Mesenchymal stem cell (in vitro differentiated cells and primary cell): Measurements from ENCODE around the gene IQSEC2.

Source experiments
- DNase-seq: peaks from one replicate; pipeline ENCODE4 v3.0.0-alpha.2; 2013
- H2AFZ ChIP-seq: one replicate; pipeline ENCODE4 v1.6.1; 2013; ENCODE audit warnings: low read depth, mild to moderate bottlenecking, control low read depth, inconsistent platforms, low read length, moderate library complexity
- H2AK5ac ChIP-seq: 2 replicates; pipeline ENCODE4 v1.6.1; 2013; ENCODE audit warnings: low read length, moderate library complexity, mild to moderate bottlenecking, inconsistent platforms; ENCODE audit not compliant: severe bottlenecking
- H2BK120ac ChIP-seq: one replicate; pipeline ENCODE4 v1.6.1; 2013; ENCODE audit warnings: low read depth, mild to moderate bottlenecking, inconsistent platforms, low read length, moderate library complexity
- H2BK12ac ChIP-seq, 2 experiments: one replicate each; pipeline ENCODE4 v1.6.1; 2013; ENCODE audit warnings: inconsistent platforms in 2 of 2, low read length in 2 of 2, mild to moderate bottlenecking in 2 of 2, moderate library complexity in 2 of 2, control low read depth in 1 of 2
- H2BK15ac ChIP-seq: one replicate; pipeline ENCODE4 v1.6.1; 2013; ENCODE audit warnings: mild to moderate bottlenecking, low read depth, inconsistent platforms; ENCODE audit not compliant: poor library complexity, severe bottlenecking
- H2BK5ac ChIP-seq: 2 replicates; pipeline ENCODE4 v1.6.1; 2013; ENCODE audit warnings: low read depth, mild to moderate bottlenecking, low read length, control low read depth, inconsistent platforms; ENCODE audit not compliant: poor library complexity, severe bottlenecking
- H3K14ac ChIP-seq, 2 experiments: one replicate each; pipeline ENCODE4 v1.6.1; 2013; ENCODE audit warnings: inconsistent platforms in 2 of 2, low read length in 2 of 2, control low read depth in 1 of 2, mild to moderate bottlenecking in 1 of 2, moderate library complexity in 1 of 2
- H3K18ac ChIP-seq, 2 experiments: one replicate each; pipeline ENCODE4 v1.6.1; 2013; ENCODE audit warnings: inconsistent platforms in 2 of 2, low read length in 2 of 2, control low read depth in 1 of 2, low read depth in 1 of 2, mild to moderate bottlenecking in 1 of 2
- H3K23ac ChIP-seq, 2 experiments: one replicate each; pipeline ENCODE4 v1.6.1; 2013; ENCODE audit warnings: inconsistent platforms in 2 of 2, low read length in 2 of 2, mild to moderate bottlenecking in 2 of 2, moderate library complexity in 2 of 2, control low read depth in 1 of 2
- H3K27ac ChIP-seq: 2 replicates; pipeline ENCODE4 v1.5.1; 2013; ENCODE audit warnings: mild to moderate bottlenecking, moderate library complexity, low read length, control low read depth, inconsistent platforms; ENCODE audit not compliant: poor library complexity, severe bottlenecking
- H3K27me3 ChIP-seq, 2 experiments: 2 replicates each; pipeline versions ENCODE4 v1.6.1 to v1.7.0; 2013; ENCODE audit warnings: low read length in 2 of 2, mild to moderate bottlenecking in 2 of 2, moderate library complexity in 2 of 2, control low read depth in 1 of 2, inconsistent platforms in 1 of 2; ENCODE audit not compliant: control insufficient read depth in 1 of 2, insufficient read depth in 1 of 2
- H3K36me3 ChIP-seq, 2 experiments: 2 replicates each; pipeline versions ENCODE4 v1.6.1 to v1.7.0; 2013; ENCODE audit warnings: low read length in 2 of 2, control low read depth in 1 of 2, inconsistent platforms in 1 of 2, low read depth in 1 of 2, mild to moderate bottlenecking in 1 of 2; ENCODE audit not compliant: insufficient read depth in 2 of 2, control insufficient read depth in 1 of 2
- H3K4ac ChIP-seq, 2 experiments: one replicate each; pipeline ENCODE4 v1.6.1; 2013; ENCODE audit warnings: inconsistent platforms in 2 of 2, low read length in 2 of 2, mild to moderate bottlenecking in 2 of 2, moderate library complexity in 2 of 2, control low read depth in 1 of 2, low read depth in 1 of 2
- H3K4me1 ChIP-seq: 2 replicates; pipeline ENCODE4 v1.6.1; 2013; ENCODE audit warnings: low read depth, low read length, control low read depth; ENCODE audit not compliant: control insufficient read depth, insufficient read depth
- H3K4me2 ChIP-seq: 2 replicates; pipeline ENCODE4 v1.6.1; 2013; ENCODE audit warnings: low read length, mild to moderate bottlenecking, inconsistent platforms; ENCODE audit not compliant: poor library complexity, severe bottlenecking
- H3K4me3 ChIP-seq, 2 experiments: 2 replicates each; pipeline versions ENCODE4 v1.5.1 to v1.7.0; 2013; ENCODE audit warnings: low read length in 2 of 2, mild to moderate bottlenecking in 2 of 2, control low read depth in 1 of 2, low read depth in 1 of 2; ENCODE audit not compliant: insufficient read depth in 1 of 2
- H3K79me1 ChIP-seq: replicated peaks from 2 replicates; pipeline ENCODE4 v1.6.1; 2013; ENCODE audit warnings: mild to moderate bottlenecking, control low read depth, low read length, inconsistent platforms; ENCODE audit not compliant: poor library complexity, severe bottlenecking
- H3K9ac ChIP-seq: 2 replicates; pipeline ENCODE4 v1.7.0; 2013; ENCODE audit warnings: mild to moderate bottlenecking, low read length, moderate library complexity
- H3K9me3 ChIP-seq: 2 replicates; pipeline ENCODE4 v1.7.0; 2013; ENCODE audit warnings: mild to moderate bottlenecking, low read length; ENCODE audit not compliant: control insufficient read depth
- H4K8ac ChIP-seq: one replicate; pipeline ENCODE4 v1.6.1; 2013; ENCODE audit warnings: inconsistent platforms, mild to moderate bottlenecking, low read length, moderate library complexity
- H4K91ac ChIP-seq: one replicate; pipeline ENCODE4 v1.6.1; 2013; ENCODE audit warnings: mild to moderate bottlenecking, low read length, inconsistent platforms
- WGBS: methylation state at CpG from one replicate; pipeline ENCODE4 v1.1.7; 2013; ENCODE audit warnings: mixed read lengths; 5-methylcytosine and 5-hydroxymethylcytosine counted together

Gene IQSEC2

GRCh38 chrX:53284684-53285447, 3.5 kb upstream of the IQSEC2 start:
- 43% methylated on average over 8 of the region's 8 CpGs for WGBS
- no peak overlapping the region for H2BK120ac ChIP-seq
- H3K27me3 ChIP-seq: peaks cover 0 to 52% of the 10 kb centered on the region in 2 experiments
- H3K79me1 ChIP-seq: no peaks in the 10 kb centered on the region
- H3K23ac ChIP-seq: no peak overlapping the region
- H3K4me3 ChIP-seq: no peak overlapping the region
- H2BK5ac ChIP-seq: no peak overlapping the region
- H3K4me2 ChIP-seq: no peak overlapping the region
- H4K91ac ChIP-seq: no peak overlapping the region
- peak overlapping the region; percentile 19 for H3K9ac ChIP-seq
- H3K27ac ChIP-seq: no peak overlapping the region
- no peak overlapping the region for H2AFZ ChIP-seq
- no peak overlapping the region for H2BK15ac ChIP-seq
- peak; percentile 46 for DNase-seq
- H3K4me1 ChIP-seq: peaks cover 33% of the 10 kb centered on the region
- H3K36me3 ChIP-seq: no peaks in the 10 kb centered on the region
- H4K8ac ChIP-seq: peak overlapping the region; percentile 77
- H3K18ac ChIP-seq: no peak overlapping the region
- no peak overlapping the region for H2AK5ac ChIP-seq
- H3K9me3 ChIP-seq: no peaks in the 10 kb centered on the region
- no peak overlapping the region for H3K14ac ChIP-seq
- H3K4ac ChIP-seq: no peak overlapping the region
- H2BK12ac ChIP-seq: no peak overlapping the region

- no peak overlapping the region for H2BK120ac ChIP-seq
- H2AK5ac ChIP-seq: no peak overlapping the region
- H3K4me2 ChIP-seq: no peak overlapping the region
- H3K36me3 ChIP-seq: no peaks in the 10 kb centered on the region
- no peak overlapping the region for H2BK15ac ChIP-seq
- no peak overlapping the region for H3K9ac ChIP-seq
- no peak overlapping the region for H4K91ac ChIP-seq
- no peak overlapping the region for H3K23ac ChIP-seq
- H2AFZ ChIP-seq: no peak overlapping the region
- no peak overlapping the region for H3K4ac ChIP-seq
- H3K79me1 ChIP-seq: no peaks in the 10 kb centered on the region
- H3K27me3 ChIP-seq: peaks cover 0 to 47% of the 10 kb centered on the region in 2 experiments
- peak overlapping the region in 1 of 2 experiments; percentile 39 for H2BK12ac ChIP-seq
- H3K9me3 ChIP-seq: no peaks in the 10 kb centered on the region
- no peak overlapping the region for H3K18ac ChIP-seq
- H3K4me1 ChIP-seq: peaks cover 38% of the 10 kb centered on the region
- no peak overlapping the region for H4K8ac ChIP-seq
- H3K4me3 ChIP-seq: no peak overlapping the region
- no peak overlapping the region for H2BK5ac ChIP-seq
- no peak overlapping the region for H3K27ac ChIP-seq
- 94% methylated on average over 2 of the region's 3 CpGs for WGBS
- no peak overlapping the region for H3K14ac ChIP-seq
- DNase-seq: no peak
Measured at GRCh38 chrX:53283567-53283966, 2.2 kb upstream of the IQSEC2 start.

- no peaks in the 10 kb centered on the region for H3K9me3 ChIP-seq
- no peak overlapping the region for H3K4me2 ChIP-seq
- no peaks in the 10 kb centered on the region for H3K79me1 ChIP-seq
- H3K4me1 ChIP-seq: peaks cover 35% of the 10 kb centered on the region
- no peak overlapping the region for H2AK5ac ChIP-seq
- H3K27me3 ChIP-seq: peaks cover 0 to 47% of the 10 kb centered on the region in 2 experiments
- no peak overlapping the region for H4K91ac ChIP-seq
- no peak overlapping the region for H2BK12ac ChIP-seq
- no peaks in the 10 kb centered on the region for H3K36me3 ChIP-seq
- H4K8ac ChIP-seq: no peak overlapping the region
- H2AFZ ChIP-seq: no peak overlapping the region
- DNase-seq: no peak
- H3K4ac ChIP-seq: no peak overlapping the region
- no peak overlapping the region for H3K4me3 ChIP-seq
- no peak overlapping the region for H3K23ac ChIP-seq
- no peak overlapping the region for H2BK5ac ChIP-seq
- no peak overlapping the region for H2BK120ac ChIP-seq
- H3K14ac ChIP-seq: no peak overlapping the region
- no peak overlapping the region for H3K27ac ChIP-seq
- H2BK15ac ChIP-seq: no peak overlapping the region
- H3K18ac ChIP-seq: no peak overlapping the region
- 98% methylated on average over 3 of the region's 3 CpGs for WGBS
- H3K9ac ChIP-seq: no peak overlapping the region
Measured at GRCh38 chrX:53283099-53283498, 1.7 kb upstream of the IQSEC2 start.

GRCh38 chrX:53281963-53282695, 745 bp upstream of the IQSEC2 start:
- H3K4me2 ChIP-seq: no peak overlapping the region
- peak overlapping the region; percentile 14 for H2AFZ ChIP-seq
- H2BK15ac ChIP-seq: peak overlapping the region; percentile 23
- H2BK5ac ChIP-seq: peak overlapping the region; percentile 8
- H3K4me1 ChIP-seq: peaks cover 25% of the 10 kb centered on the region
- H3K23ac ChIP-seq: no peak overlapping the region
- no peak overlapping the region for H2BK120ac ChIP-seq
- H3K4ac ChIP-seq: no peak overlapping the region
- peaks cover 0 to 43% of the 10 kb centered on the region in 2 experiments for H3K27me3 ChIP-seq
- 39% methylated on average over 3 of the region's 5 CpGs for WGBS
- DNase-seq: no peak
- H3K36me3 ChIP-seq: no peaks in the 10 kb centered on the region
- peak overlapping the region; percentile 61 for H3K27ac ChIP-seq
- no peak overlapping the region for H2AK5ac ChIP-seq
- peak overlapping the region; percentile 51 for H3K9ac ChIP-seq
- no peak overlapping the region for H4K91ac ChIP-seq
- H3K9me3 ChIP-seq: no peaks in the 10 kb centered on the region
- H3K14ac ChIP-seq: no peak overlapping the region
- H3K4me3 ChIP-seq: peak overlapping the region in 1 of 2 experiments; percentile 63
- H3K18ac ChIP-seq: no peak overlapping the region
- H2BK12ac ChIP-seq: peak overlapping the region in 1 of 2 experiments; percentile 63
- no peaks in the 10 kb centered on the region for H3K79me1 ChIP-seq
- no peak overlapping the region for H4K8ac ChIP-seq
